ENCODE results near the gene RASSF3. TPM values are rescaled to one million over a fixed set of nuclear protein-coding genes. Genes with fewer than 3 reads are reported as not detected.

Gene RASSF3
- polyA plus RNA-seq, 3 donors, result 6.6 to 77.9 (median 14.5) TPM

DNA sequence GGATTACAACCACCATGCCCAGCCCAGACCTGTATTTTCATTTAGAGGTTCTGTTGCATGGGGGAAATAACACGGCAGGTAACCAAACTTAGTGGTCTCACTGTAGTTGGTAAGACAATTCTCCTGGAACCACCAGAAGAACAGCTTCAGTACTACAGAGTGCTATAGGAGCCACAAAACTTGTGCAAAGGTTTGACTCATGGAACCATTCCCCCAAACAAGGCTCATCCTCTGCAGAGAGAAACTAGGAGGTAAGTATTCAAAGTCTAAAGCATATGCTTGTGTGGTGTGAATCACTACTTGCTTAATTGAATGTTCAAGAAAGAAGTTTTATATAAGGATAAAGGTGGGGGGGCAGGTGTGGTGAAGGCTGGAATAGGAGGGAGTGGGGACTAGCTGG, 90.2 kb downstream of the RASSF3 start:
- peaks cover 42% of the 10 kb centered on the region for H4K20me1 ChIP-seq (ENCODE audit: insufficient read depth, low read length)
- Mint-ChIP-seq H3K4me1 (peaks cover 19% of the 10 kb centered on the region), H3K36me3 (peaks cover 34 to 80% of the 10 kb centered on the region in 2 donors), H3K9me3 (peaks cover 0 to 2% (median 0%) of the 10 kb centered on the region in 7 donors), H3K27me3 (ENCODE audit: low read depth in 3 of 3) (no peaks in the 10 kb centered on the region), H3K4me3 (no peak overlapping the region), H3K27ac (peak overlapping the region; percentile 85 to 95 (median 90))
- H3K9ac ChIP-seq (ENCODE audit: insufficient read depth, low read length, poor library complexity, severe bottlenecking), result no peak overlapping the region
- H3K4me1 ChIP-seq (ENCODE audit: control insufficient read depth in 1 of 2, insufficient read depth in 2 of 2, low read length in 2 of 2), result peaks cover 24 to 26% of the 10 kb centered on the region in 2 donors
- no CpG with 5 or more reads among the region's 1 CpG for WGBS (ENCODE audit: insufficient coverage)
- peaks cover 21 to 58% of the 10 kb centered on the region in 2 donors for H3K36me3 ChIP-seq (replicated peaks in 1 of 2; ENCODE audit: control insufficient read depth in 1 of 2, insufficient read depth in 2 of 2, low read length in 2 of 2)
- intact Hi-C loops (cut with micrococcal nuclease), result loop anchor here in 1 of 2 donors (2.0 kb wide), 1 partner anchor 14 kb away; no protein-coding TSS in a partner anchor
- no peaks in the 10 kb centered on the region for H3K9me3 ChIP-seq (replicated peaks in 1 of 2; ENCODE audit: control insufficient read depth in 1 of 2, insufficient read depth in 1 of 2, low read length in 2 of 2)
- peak overlapping the region; percentile 78 to 79 for H3K27ac ChIP-seq (ENCODE audit: low read depth in 1 of 2, low read length in 2 of 2)
- peaks cover 21% of the 10 kb centered on the region for H3K79me2 ChIP-seq (ENCODE audit: insufficient read depth, low read length)
- H3K27me3 ChIP-seq (ENCODE audit: control insufficient read depth in 2 of 2, insufficient read depth in 2 of 2, low read length in 2 of 2), result no peaks in the 10 kb centered on the region
- TF ChIP-seq, protein P1, sequence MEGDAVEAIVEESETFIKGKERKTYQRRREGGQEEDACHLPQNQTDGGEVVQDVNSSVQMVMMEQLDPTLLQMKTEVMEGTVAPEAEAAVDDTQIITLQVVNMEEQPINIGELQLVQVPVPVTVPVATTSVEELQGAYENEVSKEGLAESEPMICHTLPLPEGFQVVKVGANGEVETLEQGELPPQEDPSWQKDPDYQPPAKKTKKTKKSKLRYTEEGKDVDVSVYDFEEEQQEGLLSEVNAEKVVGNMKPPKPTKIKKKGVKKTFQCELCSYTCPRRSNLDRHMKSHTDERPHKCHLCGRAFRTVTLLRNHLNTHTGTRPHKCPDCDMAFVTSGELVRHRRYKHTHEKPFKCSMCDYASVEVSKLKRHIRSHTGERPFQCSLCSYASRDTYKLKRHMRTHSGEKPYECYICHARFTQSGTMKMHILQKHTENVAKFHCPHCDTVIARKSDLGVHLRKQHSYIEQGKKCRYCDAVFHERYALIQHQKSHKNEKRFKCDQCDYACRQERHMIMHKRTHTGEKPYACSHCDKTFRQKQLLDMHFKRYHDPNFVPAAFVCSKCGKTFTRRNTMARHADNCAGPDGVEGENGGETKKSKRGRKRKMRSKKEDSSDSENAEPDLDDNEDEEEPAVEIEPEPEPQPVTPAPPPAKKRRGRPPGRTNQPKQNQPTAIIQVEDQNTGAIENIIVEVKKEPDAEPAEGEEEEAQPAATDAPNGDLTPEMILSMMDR (IDR thresholded peaks at IDR 0.05), result no peak
- peak overlapping the region; percentile 11 for H3K4me2 ChIP-seq (replicated peaks; ENCODE audit: extremely low read depth, low read length, poor library complexity, severe bottlenecking)
- peak in 1 of 3 donors; percentile 39 for DNase-seq
- H3K4me3 ChIP-seq (replicated peaks in 1 of 3; ENCODE audit: low read depth in 2 of 3, low read length in 3 of 3), result peak overlapping the region in 1 of 3 experiments; percentile 15
- H2AFZ ChIP-seq (ENCODE audit: insufficient read depth, low read depth, low read length, poor library complexity, severe bottlenecking), result no peak overlapping the region

DNA sequence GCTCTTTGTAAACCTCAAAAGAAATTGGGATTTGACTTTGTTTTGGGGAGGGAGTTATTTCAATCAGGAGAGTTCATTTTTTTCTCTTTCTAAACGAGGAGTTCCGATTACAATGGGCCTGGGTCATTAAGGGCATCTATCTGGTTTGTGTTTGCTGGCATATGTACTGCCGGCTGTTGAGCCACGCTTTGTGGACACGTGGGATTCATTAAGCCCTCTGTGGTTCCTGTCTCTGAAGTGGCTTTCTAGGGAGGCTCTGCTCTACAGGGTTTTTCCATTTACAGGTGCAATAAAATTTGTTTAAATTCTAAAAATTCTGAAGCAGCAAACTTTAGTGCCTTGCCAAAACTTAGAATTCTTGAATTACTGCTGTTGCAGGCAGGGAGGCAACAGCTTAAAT, 91.0 kb downstream of the RASSF3 start:
- no peaks in the 10 kb centered on the region for H3K9me3 ChIP-seq (replicated peaks in 1 of 2; ENCODE audit: control insufficient read depth in 1 of 2, insufficient read depth in 1 of 2, low read length in 2 of 2)
- H3K4me1 ChIP-seq (ENCODE audit: control insufficient read depth in 1 of 2, insufficient read depth in 2 of 2, low read length in 2 of 2), result peaks cover 20 to 24% of the 10 kb centered on the region in 2 donors
- no peak overlapping the region for H3K4me2 ChIP-seq (replicated peaks; ENCODE audit: extremely low read depth, low read length, poor library complexity, severe bottlenecking)
- no peak overlapping the region for H3K4me3 ChIP-seq (replicated peaks in 1 of 3; ENCODE audit: low read depth in 2 of 3, low read length in 3 of 3)
- peaks cover 18 to 56% of the 10 kb centered on the region in 2 donors for H3K36me3 ChIP-seq (replicated peaks in 1 of 2; ENCODE audit: control insufficient read depth in 1 of 2, insufficient read depth in 2 of 2, low read length in 2 of 2)
- H3K4me3 Mint-ChIP-seq, result no peak overlapping the region
- peaks cover 19% of the 10 kb centered on the region for H3K4me1 Mint-ChIP-seq
- H3K36me3 Mint-ChIP-seq, result peaks cover 31 to 81% of the 10 kb centered on the region in 2 donors
- H3K9me3 Mint-ChIP-seq, result peaks cover 0 to 2% (median 0%) of the 10 kb centered on the region in 7 donors
- no peak overlapping the region for H3K9ac ChIP-seq (ENCODE audit: insufficient read depth, low read length, poor library complexity, severe bottlenecking)
- H3K27ac Mint-ChIP-seq, result peak overlapping the region; percentile 23 to 94 (median 89)
- no peak overlapping the region for H2AFZ ChIP-seq (ENCODE audit: insufficient read depth, low read depth, low read length, poor library complexity, severe bottlenecking)
- peaks cover 40% of the 10 kb centered on the region for H4K20me1 ChIP-seq (ENCODE audit: insufficient read depth, low read length)
- no peaks in the 10 kb centered on the region for H3K27me3 Mint-ChIP-seq (ENCODE audit: low read depth in 3 of 3)
- WGBS (ENCODE audit: insufficient coverage), result 91% methylated on average over 3 of the region's 5 CpGs
- H3K27me3 ChIP-seq (ENCODE audit: control insufficient read depth in 2 of 2, insufficient read depth in 2 of 2, low read length in 2 of 2), result no peaks in the 10 kb centered on the region
- H3K27ac ChIP-seq (ENCODE audit: low read depth in 1 of 2, low read length in 2 of 2), result peak overlapping the region in 1 of 2 donors; percentile 78
- TF ChIP-seq, protein P1 (IDR thresholded peaks at IDR 0.05), result no peak
- intact Hi-C loops (cut with micrococcal nuclease), result loop anchor here in 1 of 2 donors (2.0 kb wide), 1 partner anchor 14 kb away; no protein-coding TSS in a partner anchor
- H3K79me2 ChIP-seq (ENCODE audit: insufficient read depth, low read length), result peaks cover 19% of the 10 kb centered on the region
- DNase-seq, result no peak

Data from CD14-positive monocyte (primary cell).